Measurements from ENCODE around the gene OPN1SW. TPM values are rescaled to one million over a fixed set of nuclear protein-coding genes. Genes with fewer than 3 reads are reported as not detected.

OPN1SW gene
- total and polyA plus RNA-seq, 9 donors: not detected

- intact Hi-C loops (cut with DNase I): no loop called here
- no peak overlapping the region for H3K27ac ChIP-seq
- no peak for TF ChIP-seq EP300 (IDR thresholded peaks at IDR 0.05)
- TF ChIP-seq, protein P1, sequence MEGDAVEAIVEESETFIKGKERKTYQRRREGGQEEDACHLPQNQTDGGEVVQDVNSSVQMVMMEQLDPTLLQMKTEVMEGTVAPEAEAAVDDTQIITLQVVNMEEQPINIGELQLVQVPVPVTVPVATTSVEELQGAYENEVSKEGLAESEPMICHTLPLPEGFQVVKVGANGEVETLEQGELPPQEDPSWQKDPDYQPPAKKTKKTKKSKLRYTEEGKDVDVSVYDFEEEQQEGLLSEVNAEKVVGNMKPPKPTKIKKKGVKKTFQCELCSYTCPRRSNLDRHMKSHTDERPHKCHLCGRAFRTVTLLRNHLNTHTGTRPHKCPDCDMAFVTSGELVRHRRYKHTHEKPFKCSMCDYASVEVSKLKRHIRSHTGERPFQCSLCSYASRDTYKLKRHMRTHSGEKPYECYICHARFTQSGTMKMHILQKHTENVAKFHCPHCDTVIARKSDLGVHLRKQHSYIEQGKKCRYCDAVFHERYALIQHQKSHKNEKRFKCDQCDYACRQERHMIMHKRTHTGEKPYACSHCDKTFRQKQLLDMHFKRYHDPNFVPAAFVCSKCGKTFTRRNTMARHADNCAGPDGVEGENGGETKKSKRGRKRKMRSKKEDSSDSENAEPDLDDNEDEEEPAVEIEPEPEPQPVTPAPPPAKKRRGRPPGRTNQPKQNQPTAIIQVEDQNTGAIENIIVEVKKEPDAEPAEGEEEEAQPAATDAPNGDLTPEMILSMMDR (IDR thresholded peaks at IDR 0.05): no peak
- TF ChIP-seq POLR2A (IDR thresholded peaks at IDR 0.05): no peak
- H3K27me3 ChIP-seq: no peaks in the 10 kb centered on the region
- no peaks in the 10 kb centered on the region for H3K36me3 ChIP-seq
- H3K9me3 ChIP-seq: no peaks in the 10 kb centered on the region
- H3K4me3 ChIP-seq: no peak overlapping the region
- 50 to 58% (median 53%) methylated on average over 9 of the region's 9 CpGs for WGBS, 3 donors
- peak in 4 of 5 donors; percentile 47 to 62 (median 52) for DNase-seq
- peaks cover 4% of the 10 kb centered on the region for H3K4me1 ChIP-seq (ENCODE audit: insufficient read depth)
Observed at GRCh38 chr7:128788446-128789412, 13.1 kb upstream of the OPN1SW start.

DNA sequence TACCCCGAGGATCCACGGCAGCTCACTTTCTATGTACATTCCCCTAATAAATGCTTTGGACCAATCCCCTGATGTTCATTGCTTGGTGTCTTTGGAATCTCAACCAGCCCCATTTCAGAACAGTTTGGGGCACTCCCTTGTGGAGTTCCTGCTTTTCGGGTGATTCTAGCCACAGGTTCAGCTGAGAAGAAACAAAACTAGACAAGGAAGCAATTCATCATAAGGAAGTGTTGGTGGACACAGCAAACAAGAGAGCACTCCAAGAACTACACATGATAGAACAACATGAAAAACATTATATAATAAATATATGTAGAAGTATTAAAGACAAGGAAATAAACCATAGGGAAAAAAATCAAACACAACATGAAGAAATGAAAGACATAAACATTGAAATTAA, 10.1 kb upstream of the OPN1SW start:
- DNase-seq: no peak
- Histone ChIP-seq H3K4me1 (ENCODE audit: insufficient read depth) (no peaks in the 10 kb centered on the region), H3K9me3 (no peaks in the 10 kb centered on the region), H3K27ac (no peak overlapping the region), H3K27me3 (no peaks in the 10 kb centered on the region), H3K4me3 (no peak overlapping the region), H3K36me3 (no peaks in the 10 kb centered on the region)
- WGBS, 3 donors: 78 to 88% (median 83%) methylated on average over 3 of the region's 3 CpGs
- intact Hi-C loops (cut with DNase I): no loop called here
- TF ChIP-seq, protein P1 (IDR thresholded peaks at IDR 0.05): no peak
- no peak for TF ChIP-seq EP300 (IDR thresholded peaks at IDR 0.05)
- no peak for TF ChIP-seq POLR2A (IDR thresholded peaks at IDR 0.05)

DNA sequence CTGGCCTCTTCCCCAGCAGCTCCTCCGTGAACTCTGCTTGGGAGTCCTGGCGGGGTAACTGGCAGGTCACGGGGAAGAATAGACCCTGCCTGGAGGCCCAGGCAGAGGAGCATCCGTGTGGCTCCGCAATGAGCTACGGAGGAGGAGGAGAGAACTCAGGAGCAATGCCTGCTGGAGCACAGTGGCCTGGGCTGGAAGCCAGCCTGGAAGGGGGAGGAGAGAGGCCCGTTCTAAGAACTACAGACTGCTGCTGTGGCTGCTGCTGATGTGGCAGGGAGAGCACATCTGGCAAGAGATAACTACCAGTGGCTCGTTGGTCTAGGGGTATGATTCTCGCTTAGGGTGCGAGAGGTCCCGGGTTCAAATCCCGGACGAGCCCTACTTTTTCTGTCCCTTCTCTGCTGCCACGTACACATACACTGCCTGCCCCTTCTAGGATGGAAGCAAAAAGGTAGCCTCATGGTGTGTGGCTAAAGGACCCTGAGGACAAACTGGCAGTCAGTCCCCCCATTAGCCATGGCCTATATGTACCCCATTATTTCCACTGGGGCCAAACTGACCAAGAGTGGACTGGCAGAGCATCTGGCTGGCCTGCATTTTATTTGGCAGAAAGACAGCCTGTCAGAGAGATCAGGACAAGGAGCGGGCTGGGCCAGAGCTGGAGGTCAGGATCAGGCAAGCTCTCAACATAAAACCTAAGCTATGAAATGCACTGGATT, 7.7 kb upstream of the OPN1SW start:
- DNase-seq: peak; percentile 75 to 94 (median 83)
- Histone ChIP-seq H3K4me3 (no peak overlapping the region), H3K27ac (no peak overlapping the region), H3K27me3 (no peaks in the 10 kb centered on the region), H3K9me3 (no peaks in the 10 kb centered on the region), H3K4me1 (ENCODE audit: insufficient read depth) (no peaks in the 10 kb centered on the region), H3K36me3 (no peaks in the 10 kb centered on the region)
- intact Hi-C loops (cut with DNase I): no loop called here
- 10 to 18% (median 14%) methylated on average over 15 of the region's 15 CpGs for WGBS, 3 donors
- TF ChIP-seq, protein P1 (IDR thresholded peaks at IDR 0.05): no peak
- TF ChIP-seq EP300 (IDR thresholded peaks at IDR 0.05) (no peak), POLR2A (IDR thresholded peaks at IDR 0.05) (no peak)

- Histone ChIP-seq H3K27ac (no peak overlapping the region), H3K27me3 (no peaks in the 10 kb centered on the region), H3K4me3 (no peak overlapping the region), H3K36me3 (no peaks in the 10 kb centered on the region), H3K4me1 (ENCODE audit: insufficient read depth) (no peaks in the 10 kb centered on the region), H3K9me3 (no peaks in the 10 kb centered on the region)
- TF ChIP-seq POLR2A (IDR thresholded peaks at IDR 0.05): no peak
- TF ChIP-seq EP300 (IDR thresholded peaks at IDR 0.05): no peak
- TF ChIP-seq, protein P1 (IDR thresholded peaks at IDR 0.05): no peak
- intact Hi-C loops (cut with DNase I): no loop called here
- DNase-seq: no peak
- 71 to 74% (median 72%) methylated on average over 3 of the region's 3 CpGs for WGBS, 3 donors
Observed at GRCh38 chr7:128781851-128782250, 6.3 kb upstream of the OPN1SW start.
